OCI-LY3 (cell line): ENCODE data around the gene CLVS2.

Experiments
- CTCF ChIP-seq: fragments of 200-600, 300-600 bp; sonication (generic); IDR thresholded peaks from 2 replicates; pipeline ENCODE4 v1.5.1; 2014; ENCODE audit warnings: antibody characterized with exemption, low read length, low read depth
- EZH2phosphoT487 ChIP-seq: fragments of 200-600 bp; shearing (Covaris generic); IDR thresholded peaks from 2 replicates; pipeline ENCODE4 v1.6.1; 2018; ENCODE audit warnings: antibody characterized with exemption, mixed run types, low read depth

GRCh38 chr6:123118811-123119210 lies 122.8 kb downstream of the CLVS2 start:
- no peak for TF ChIP-seq CTCF
- no peak for TF ChIP-seq EZH2phosphoT487
